Thoracic aorta (tissue), 2 donors: ENCODE measurements around the gene RTL10. TPM values are rescaled to one million over a fixed set of nuclear protein-coding genes. Genes with fewer than 3 reads are reported as not detected.

Experiments used
- ATAC-seq: fragments of 150-250 bp; one replicate; pipeline ENCODE4 v1.8.0; 2017; ENCODE audit warnings: low read depth; ENCODE audit not compliant: insufficient number of reproducible peaks, low FRiP score
- DNase-seq: peaks from one replicate; pipeline ENCODE4 v3.0.0-alpha.2; 2020; ENCODE audit warnings: low spot score
- H3K27ac ChIP-seq, 2 donors: fragments of 200-600 bp; sonication (generic); 1 replicate in 1 of 2; 2 replicates in 1 of 2; pipeline ENCODE4 v1.5.1; 2016; ENCODE audit warnings: mild to moderate bottlenecking in 2 of 2, moderate library complexity in 2 of 2
- H3K27me3 ChIP-seq: fragments of 200-600 bp; sonication (generic); replicated peaks from 2 replicates; pipeline ENCODE4 v1.6.0; 2016; ENCODE audit warnings: mild to moderate bottlenecking; ENCODE audit not compliant: insufficient read depth
- H3K36me3 ChIP-seq: fragments of 200-600 bp; sonication (generic); one replicate; pipeline ENCODE4 v1.5.1; 2016
- H3K4me1 ChIP-seq, 2 donors: fragments of 200-600 bp; sonication (generic); 1 replicate in 1 of 2; 2 replicates in 1 of 2; pipeline versions ENCODE4 v1.5.1 to v1.6.0; 2016; ENCODE audit warnings: low read depth in 2 of 2, mild to moderate bottlenecking in 1 of 2; ENCODE audit not compliant: control insufficient read depth in 1 of 2
- H3K4me3 ChIP-seq: fragments of 200-600 bp; sonication (generic); 2 replicates; pipeline ENCODE4 v1.5.1; 2016; ENCODE audit warnings: mild to moderate bottlenecking
- H3K9me3 ChIP-seq: fragments of 200-600 bp; sonication (generic); 2 replicates; pipeline ENCODE4 v1.5.1; 2016
- CTCF ChIP-seq: fragments of 200-600 bp; sonication (generic); IDR thresholded peaks from one replicate; pipeline ENCODE4 v1.5.1; 2019; ENCODE audit warnings: antibody characterized with exemption
- total RNA-seq, 2 donors: library from RNA; depleted of rRNA; stranded (reverse); fragments of >200 nt; gene quantifications; one replicate each; pipeline versions ENCODE4 v1.1.0 to v1.2.3, GENCODE V29; 2016

The RTL10 gene
- total RNA-seq, 2 donors from 2014 or later, result 11.8 to 17.2 TPM

- Histone ChIP-seq H3K4me1 (no peaks in the 10 kb centered on the region), H3K27ac (no peak overlapping the region), H3K36me3 (no peaks in the 10 kb centered on the region), H3K4me3 (no peak overlapping the region), H3K9me3 (no peaks in the 10 kb centered on the region), H3K27me3 (no peaks in the 10 kb centered on the region)
- DNase-seq (no peak), ATAC-seq (no peak)
- no peak for TF ChIP-seq CTCF
Measured at GRCh38 chr22:19824926-19825339, 29.7 kb downstream of the RTL10 start.

GRCh38 chr22:19824212-19824925 lies 30.3 kb downstream of the RTL10 start:
- Histone ChIP-seq H3K36me3 (no peaks in the 10 kb centered on the region), H3K4me1 (no peaks in the 10 kb centered on the region), H3K27ac (no peak overlapping the region), H3K9me3 (no peaks in the 10 kb centered on the region), H3K4me3 (no peak overlapping the region), H3K27me3 (no peaks in the 10 kb centered on the region)
- DNase-seq (no peak), ATAC-seq (no peak)
- TF ChIP-seq CTCF, result no peak

DNA sequence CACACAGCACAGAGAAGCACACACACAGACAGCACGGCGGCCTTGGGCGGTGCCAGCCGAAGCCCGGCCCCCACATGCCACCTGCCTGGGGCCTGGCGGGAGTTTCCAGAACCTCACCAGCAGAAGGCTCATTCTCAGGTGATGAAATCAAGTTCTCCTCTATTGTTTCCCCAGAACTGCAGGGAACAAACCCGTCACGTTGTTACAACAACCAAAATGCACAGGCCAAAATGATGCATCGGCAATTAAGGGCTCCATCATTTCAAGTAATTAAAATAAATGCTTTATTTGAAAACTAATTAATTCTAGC lies 30.8 kb downstream of the RTL10 start:
- H3K4me3 ChIP-seq, result no peak overlapping the region
- H3K36me3 ChIP-seq, result no peaks in the 10 kb centered on the region
- ATAC-seq (no peak), DNase-seq (no peak)
- H3K9me3 ChIP-seq, result no peaks in the 10 kb centered on the region
- no peaks in the 10 kb centered on the region for H3K27me3 ChIP-seq
- H3K4me1 ChIP-seq, result no peaks in the 10 kb centered on the region
- H3K27ac ChIP-seq, result no peak overlapping the region
- no peak for TF ChIP-seq CTCF

DNA sequence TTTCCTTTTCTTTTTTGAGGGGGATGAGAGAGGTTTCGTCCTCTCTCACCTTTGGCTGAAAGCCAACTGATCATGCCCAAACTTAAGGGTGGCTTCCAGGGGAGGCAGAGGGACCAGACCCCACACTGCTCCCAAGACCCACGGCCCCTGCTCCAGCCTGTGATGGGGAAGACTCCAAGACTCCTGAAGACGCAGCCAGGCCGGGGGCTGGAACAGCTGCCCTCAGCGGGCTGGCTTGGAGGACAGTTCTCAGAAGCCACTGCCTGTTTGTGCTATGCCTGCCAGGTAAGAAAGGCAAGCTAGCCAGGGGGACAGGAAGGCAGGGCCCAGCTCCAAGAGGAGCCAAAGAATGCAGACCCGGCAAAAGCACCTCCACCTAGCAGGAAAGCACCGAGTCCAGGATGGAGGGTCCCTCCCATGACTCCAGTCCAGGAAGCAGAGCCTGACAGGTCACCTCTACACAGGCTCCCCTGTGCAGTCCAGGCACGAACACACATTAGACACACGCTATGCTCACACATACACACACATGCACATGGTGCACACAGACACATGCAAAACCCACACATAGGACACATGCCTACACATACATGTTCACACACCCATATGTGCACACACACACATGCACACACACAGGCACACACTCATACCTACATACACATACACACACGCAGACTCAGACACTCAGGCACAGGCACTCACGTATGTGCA lies 31.3 kb downstream of the RTL10 start:
- no peak for TF ChIP-seq CTCF
- Histone ChIP-seq H3K4me3 (no peak overlapping the region), H3K4me1 (no peaks in the 10 kb centered on the region), H3K36me3 (no peaks in the 10 kb centered on the region), H3K27ac (no peak overlapping the region), H3K9me3 (no peaks in the 10 kb centered on the region), H3K27me3 (no peaks in the 10 kb centered on the region)
- no peak for DNase-seq
- ATAC-seq, result no peak

DNA sequence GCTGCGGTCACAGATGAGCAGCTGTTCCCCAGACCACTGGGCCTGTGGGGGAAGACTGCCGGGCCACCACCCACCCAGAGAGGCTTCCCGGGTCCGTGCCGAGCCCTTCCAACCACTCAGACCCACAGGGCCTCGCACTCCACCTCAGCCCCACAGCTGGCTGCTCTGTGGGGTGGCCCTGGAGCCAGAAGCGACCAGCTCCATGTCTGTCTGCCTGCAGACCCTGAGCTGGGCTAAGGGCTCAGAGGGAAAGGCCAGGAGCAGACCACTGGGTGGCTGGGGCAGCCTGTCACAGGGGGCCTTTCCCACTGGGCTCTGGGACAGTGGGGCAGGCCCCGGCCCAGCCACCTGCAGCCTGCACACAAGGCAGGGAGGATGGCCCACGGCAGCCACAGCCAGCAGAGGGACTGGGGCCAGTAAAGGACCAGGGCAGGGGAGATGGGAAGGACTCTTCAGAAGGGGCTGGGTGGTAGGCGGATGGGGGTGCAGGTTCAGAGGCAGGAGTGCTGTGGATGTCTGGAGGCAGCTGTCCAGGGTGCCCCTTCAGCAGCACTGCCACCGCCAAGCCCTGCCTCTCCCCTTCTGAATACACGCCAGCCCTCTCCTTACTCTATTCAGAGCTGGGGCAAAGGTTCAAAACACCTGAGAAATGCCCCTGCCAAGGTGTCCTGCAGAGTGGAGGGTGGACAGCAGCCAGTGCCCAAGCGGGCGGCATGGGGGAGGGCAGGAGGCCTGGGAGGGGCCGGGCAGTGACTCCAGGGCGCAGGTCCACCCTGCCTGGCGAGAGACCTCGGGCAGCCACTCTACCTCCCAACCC lies 32.2 kb downstream of the RTL10 start:
- Histone ChIP-seq H3K27me3 (no peaks in the 10 kb centered on the region), H3K27ac (no peak overlapping the region), H3K4me3 (no peak overlapping the region), H3K9me3 (no peaks in the 10 kb centered on the region), H3K4me1 (no peaks in the 10 kb centered on the region), H3K36me3 (no peaks in the 10 kb centered on the region)
- TF ChIP-seq CTCF, result no peak
- no peak for ATAC-seq
- no peak for DNase-seq
